Measurements from ENCODE around the gene PREX1.
A peak's percentile ranks its signal among the peaks of the same experiment; 100 is the strongest.

PREX1 gene

GRCh38 chr20:48596334-48596898 is 231.4 kb downstream of the PREX1 start:
- no peaks in the 10 kb centered on the region for H3K4me1 Mint-ChIP-seq
- H3K27ac Mint-ChIP-seq: no peak overlapping the region
- peaks cover 5% of the 10 kb centered on the region for H3K9me3 Mint-ChIP-seq
- H3K36me3 Mint-ChIP-seq: no peaks in the 10 kb centered on the region
- H3K4me3 Mint-ChIP-seq: no peak overlapping the region
- H3K27me3 Mint-ChIP-seq: no peaks in the 10 kb centered on the region

- Mint-ChIP-seq H3K9me3 (peaks cover 5% of the 10 kb centered on the region), H3K4me3 (no peak overlapping the region), H3K27me3 (no peaks in the 10 kb centered on the region), H3K27ac (no peak overlapping the region), H3K4me1 (no peaks in the 10 kb centered on the region), H3K36me3 (no peaks in the 10 kb centered on the region)
These were observed 232.1 kb downstream of the PREX1 start for GRCh38 chr20:48595495-48596333.

GRCh38 chr20:48594533-48594932 is 233.3 kb downstream of the PREX1 start:
- Mint-ChIP-seq H3K27me3 (no peaks in the 10 kb centered on the region), H3K4me3 (no peak overlapping the region), H3K4me1 (no peaks in the 10 kb centered on the region), H3K27ac (no peak overlapping the region), H3K9me3 (peaks cover 5% of the 10 kb centered on the region), H3K36me3 (no peaks in the 10 kb centered on the region)

GRCh38 chr20:48592107-48592940 is 235.5 kb downstream of the PREX1 start:
- H3K36me3 Mint-ChIP-seq: no peaks in the 10 kb centered on the region
- no peak overlapping the region for H3K27ac Mint-ChIP-seq
- H3K4me1 Mint-ChIP-seq: no peaks in the 10 kb centered on the region
- H3K4me3 Mint-ChIP-seq: no peak overlapping the region
- peaks cover 5% of the 10 kb centered on the region for H3K9me3 Mint-ChIP-seq
- peaks cover 1% of the 10 kb centered on the region for H3K27me3 Mint-ChIP-seq

- H3K27me3 Mint-ChIP-seq: peaks cover 11% of the 10 kb centered on the region
- H3K36me3 Mint-ChIP-seq: no peaks in the 10 kb centered on the region
- no peaks in the 10 kb centered on the region for H3K4me1 Mint-ChIP-seq
- H3K27ac Mint-ChIP-seq: no peak overlapping the region
- no peaks in the 10 kb centered on the region for H3K9me3 Mint-ChIP-seq
- H3K4me3 Mint-ChIP-seq: no peak overlapping the region
These were observed 241.1 kb downstream of the PREX1 start for GRCh38 chr20:48586730-48587129.

GRCh38 chr20:48585061-48585870 is 242.5 kb downstream of the PREX1 start:
- Mint-ChIP-seq H3K27ac (no peak overlapping the region), H3K36me3 (no peaks in the 10 kb centered on the region), H3K4me1 (no peaks in the 10 kb centered on the region), H3K4me3 (no peak overlapping the region), H3K9me3 (no peaks in the 10 kb centered on the region), H3K27me3 (peaks cover 11% of the 10 kb centered on the region)

- no peaks in the 10 kb centered on the region for H3K9me3 Mint-ChIP-seq
- no peak overlapping the region for H3K4me3 Mint-ChIP-seq
- H3K27ac Mint-ChIP-seq: no peak overlapping the region
- H3K36me3 Mint-ChIP-seq: no peaks in the 10 kb centered on the region
- H3K4me1 Mint-ChIP-seq: no peaks in the 10 kb centered on the region
- H3K27me3 Mint-ChIP-seq: peaks cover 11% of the 10 kb centered on the region
These were observed 243.3 kb downstream of the PREX1 start for GRCh38 chr20:48584391-48585060.

- Mint-ChIP-seq H3K4me3 (no peak overlapping the region), H3K9me3 (no peaks in the 10 kb centered on the region), H3K4me1 (no peaks in the 10 kb centered on the region), H3K27ac (no peak overlapping the region), H3K27me3 (peaks cover 11% of the 10 kb centered on the region), H3K36me3 (no peaks in the 10 kb centered on the region)
These were observed 244.0 kb downstream of the PREX1 start for GRCh38 chr20:48583801-48584200.

- Mint-ChIP-seq H3K4me1 (no peaks in the 10 kb centered on the region), H3K36me3 (no peaks in the 10 kb centered on the region), H3K27ac (peak overlapping the region; percentile 56), H3K9me3 (no peaks in the 10 kb centered on the region), H3K27me3 (peaks cover 11% of the 10 kb centered on the region), H3K4me3 (no peak overlapping the region)
These were observed 244.6 kb downstream of the PREX1 start for GRCh38 chr20:48583171-48583570.

GRCh38 chr20:48582673-48582985 is 245.2 kb downstream of the PREX1 start:
- no peaks in the 10 kb centered on the region for H3K36me3 Mint-ChIP-seq
- no peak overlapping the region for H3K4me3 Mint-ChIP-seq
- no peaks in the 10 kb centered on the region for H3K4me1 Mint-ChIP-seq
- no peak overlapping the region for H3K27ac Mint-ChIP-seq
- H3K27me3 Mint-ChIP-seq: peaks cover 11% of the 10 kb centered on the region
- no peaks in the 10 kb centered on the region for H3K9me3 Mint-ChIP-seq

- Mint-ChIP-seq H3K36me3 (no peaks in the 10 kb centered on the region), H3K4me3 (no peak overlapping the region), H3K27me3 (peaks cover 8% of the 10 kb centered on the region), H3K9me3 (no peaks in the 10 kb centered on the region), H3K4me1 (no peaks in the 10 kb centered on the region), H3K27ac (no peak overlapping the region)
These were observed 246.6 kb downstream of the PREX1 start for GRCh38 chr20:48581167-48581566.

- Mint-ChIP-seq H3K4me1 (no peaks in the 10 kb centered on the region), H3K27me3 (peaks cover 9% of the 10 kb centered on the region), H3K4me3 (no peak overlapping the region), H3K9me3 (no peaks in the 10 kb centered on the region), H3K27ac (peak overlapping the region; percentile 35), H3K36me3 (no peaks in the 10 kb centered on the region)
These were observed 249.3 kb downstream of the PREX1 start for GRCh38 chr20:48578397-48579098.

- Mint-ChIP-seq H3K9me3 (no peaks in the 10 kb centered on the region), H3K4me3 (no peak overlapping the region), H3K36me3 (no peaks in the 10 kb centered on the region), H3K4me1 (no peaks in the 10 kb centered on the region), H3K27me3 (peaks cover 5% of the 10 kb centered on the region), H3K27ac (no peak overlapping the region)
These were observed 250.2 kb downstream of the PREX1 start for GRCh38 chr20:48577557-48577956.

- Mint-ChIP-seq H3K36me3 (no peaks in the 10 kb centered on the region), H3K27me3 (peaks cover 3% of the 10 kb centered on the region), H3K4me1 (no peaks in the 10 kb centered on the region), H3K27ac (no peak overlapping the region), H3K9me3 (no peaks in the 10 kb centered on the region), H3K4me3 (no peak overlapping the region)
These were observed 253.4 kb downstream of the PREX1 start for GRCh38 chr20:48574383-48574782.
